ENCODE results near the gene SALL4. TPM values are rescaled to one million over a fixed set of nuclear protein-coding genes. Genes with fewer than 3 reads are reported as not detected.
"Not testable (repeated sequence)": the region's sequence is repeated elsewhere in the genome, so short reads cannot be mapped to it uniquely, and the experiment has no call there.

SALL4 gene
- total RNA-seq, 2 experiments from 2014 or later = 0.08 to 0.11 TPM

DNA sequence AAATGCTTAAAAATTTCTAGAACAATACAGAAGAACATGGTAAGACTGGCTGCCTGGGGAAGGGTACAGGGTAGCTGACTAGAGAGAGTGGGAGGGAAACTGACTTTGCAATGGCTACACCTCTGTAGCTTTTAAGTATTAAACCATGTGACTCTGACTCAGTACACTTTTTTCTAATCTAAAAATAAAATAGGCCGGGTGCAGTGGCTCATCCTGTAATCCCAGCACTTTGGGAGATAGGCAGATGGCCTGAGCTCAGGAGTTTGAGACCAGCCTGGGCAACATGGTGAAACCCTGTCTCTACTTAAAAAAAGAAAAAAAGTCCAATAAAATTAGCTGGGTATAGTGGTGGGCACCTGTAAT, 52.7 kb downstream of the SALL4 start:
- POLR2A ChIA-PET = no interaction called here
- no peak overlapping the region for H3K27ac Mint-ChIP-seq
- no peaks in the 10 kb centered on the region for H3K36me3 Mint-ChIP-seq

GRCh38 chr20:51747182-51747911, 55.0 kb downstream of the SALL4 start:
- H3K4me3 Mint-ChIP-seq = no peak overlapping the region
- no peak for ATAC-seq (ENCODE audit: low read depth)
- POLR2A ChIA-PET = no interaction called here
- peaks cover 4% of the 10 kb centered on the region for H3K27me3 Mint-ChIP-seq
- peaks cover 3% of the 10 kb centered on the region for H3K9me3 Mint-ChIP-seq
- no peak for DNase-seq
- H3K36me3 Mint-ChIP-seq = no peaks in the 10 kb centered on the region
- no peaks in the 10 kb centered on the region for H3K4me1 Mint-ChIP-seq
- no peak overlapping the region for H3K27ac Mint-ChIP-seq

More for the DNA sequence above, 52.7 kb downstream of the SALL4 start:
- Mint-ChIP-seq H3K4me1 (no peaks in the 10 kb centered on the region), H3K27me3 (peaks cover 4% of the 10 kb centered on the region), H3K4me3 (no peak overlapping the region), H3K9me3 (peaks cover 3% of the 10 kb centered on the region)
- ATAC-seq (ENCODE audit: low read depth) = no peak
- DNase-seq = no peak

- ATAC-seq (ENCODE audit: low read depth) (no peak), DNase-seq (no peak)
- POLR2A ChIA-PET = no interaction called here
- Mint-ChIP-seq H3K27ac (no peak overlapping the region), H3K9me3 (peaks cover 3% of the 10 kb centered on the region), H3K36me3 (no peaks in the 10 kb centered on the region), H3K4me3 (no peak overlapping the region), H3K4me1 (no peaks in the 10 kb centered on the region), H3K27me3 (peaks cover 3% of the 10 kb centered on the region)
These were observed 56.5 kb downstream of the SALL4 start for GRCh38 chr20:51745804-51746203.

GRCh38 chr20:51740838-51741237, 61.5 kb downstream of the SALL4 start:
- Mint-ChIP-seq H3K4me1 (no peaks in the 10 kb centered on the region), H3K27me3 (peaks cover 2% of the 10 kb centered on the region), H3K27ac (no peak overlapping the region), H3K9me3 (peaks cover 2% of the 10 kb centered on the region), H3K36me3 (no peaks in the 10 kb centered on the region), H3K4me3 (no peak overlapping the region)
- DNase-seq (no peak), ATAC-seq (ENCODE audit: low read depth) (no peak)
- POLR2A ChIA-PET = no interaction called here

- H3K4me3 Mint-ChIP-seq; H3K4me1 Mint-ChIP-seq; POLR2A ChIA-PET; H3K9me3 Mint-ChIP-seq; H3K27me3 Mint-ChIP-seq; H3K27ac Mint-ChIP-seq; ATAC-seq (ENCODE audit: low read depth); DNase-seq; H3K36me3 Mint-ChIP-seq: not testable (repeated sequence)
These were observed 62.0 kb downstream of the SALL4 start for GRCh38 chr20:51740308-51740707.

DNA sequence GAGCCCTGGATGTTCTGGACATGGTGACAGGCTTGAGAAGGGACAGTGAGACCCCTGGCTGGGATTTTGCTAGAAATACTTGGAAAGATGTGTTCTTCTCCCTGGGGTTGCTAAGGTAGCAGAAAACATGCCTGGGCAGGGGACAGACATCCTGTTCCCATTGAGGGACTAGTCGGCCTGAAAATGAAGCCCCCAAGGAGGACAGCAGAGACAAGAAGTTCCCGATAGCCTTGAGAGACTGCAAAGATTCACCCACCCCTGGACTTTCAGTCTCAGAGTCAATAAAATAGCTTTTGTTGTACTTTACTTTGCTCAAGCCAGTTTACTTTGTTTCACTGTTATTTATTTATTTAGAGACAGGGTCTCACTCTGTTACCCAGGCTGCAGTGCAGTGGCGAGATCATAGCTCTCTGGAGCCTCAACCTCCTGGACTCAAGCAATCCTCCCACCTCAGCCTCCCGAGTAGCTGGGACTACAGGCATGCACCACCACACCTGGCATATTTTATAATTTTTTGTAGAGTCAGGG, 62.5 kb downstream of the SALL4 start:
- Mint-ChIP-seq H3K36me3 (no peaks in the 10 kb centered on the region), H3K27ac (no peak overlapping the region), H3K9me3 (no peaks in the 10 kb centered on the region), H3K4me1 (no peaks in the 10 kb centered on the region), H3K4me3 (no peak overlapping the region), H3K27me3 (peaks cover 4% of the 10 kb centered on the region)
- ATAC-seq (ENCODE audit: low read depth) (no peak), DNase-seq (no peak)
- POLR2A ChIA-PET = no interaction called here

- Mint-ChIP-seq H3K4me3 (no peak overlapping the region), H3K27ac (no peak overlapping the region), H3K27me3 (peaks cover 4% of the 10 kb centered on the region), H3K9me3 (no peaks in the 10 kb centered on the region), H3K4me1 (no peaks in the 10 kb centered on the region), H3K36me3 (no peaks in the 10 kb centered on the region)
- ATAC-seq (ENCODE audit: low read depth) (no peak), DNase-seq (no peak)
- POLR2A ChIA-PET = no interaction called here
These were observed 63.4 kb downstream of the SALL4 start for GRCh38 chr20:51738877-51739447.

DNA sequence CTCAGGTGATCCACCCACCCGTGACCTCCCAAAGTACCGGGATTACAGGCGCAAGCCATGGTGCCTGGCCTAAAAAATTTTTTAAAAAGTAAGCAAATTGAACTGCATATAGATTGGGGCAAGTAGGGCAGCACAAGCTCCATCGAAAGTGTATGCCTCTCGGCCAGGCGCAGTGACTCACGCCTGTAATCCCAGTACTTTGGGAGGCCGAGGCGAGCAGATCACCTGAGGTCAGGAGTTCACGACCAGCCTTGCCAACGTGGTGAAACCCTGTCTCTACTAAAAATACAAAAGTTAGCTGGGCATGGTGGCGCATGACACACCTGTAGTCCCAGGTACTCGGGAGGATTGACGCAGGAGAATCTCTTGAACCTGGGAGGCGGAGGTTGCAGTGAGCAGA, 64.1 kb downstream of the SALL4 start:
- DNase-seq; H3K36me3 Mint-ChIP-seq; POLR2A ChIA-PET; H3K27me3 Mint-ChIP-seq; H3K4me3 Mint-ChIP-seq; ATAC-seq (ENCODE audit: low read depth); H3K9me3 Mint-ChIP-seq; H3K27ac Mint-ChIP-seq; H3K4me1 Mint-ChIP-seq: not testable (repeated sequence)

DNA sequence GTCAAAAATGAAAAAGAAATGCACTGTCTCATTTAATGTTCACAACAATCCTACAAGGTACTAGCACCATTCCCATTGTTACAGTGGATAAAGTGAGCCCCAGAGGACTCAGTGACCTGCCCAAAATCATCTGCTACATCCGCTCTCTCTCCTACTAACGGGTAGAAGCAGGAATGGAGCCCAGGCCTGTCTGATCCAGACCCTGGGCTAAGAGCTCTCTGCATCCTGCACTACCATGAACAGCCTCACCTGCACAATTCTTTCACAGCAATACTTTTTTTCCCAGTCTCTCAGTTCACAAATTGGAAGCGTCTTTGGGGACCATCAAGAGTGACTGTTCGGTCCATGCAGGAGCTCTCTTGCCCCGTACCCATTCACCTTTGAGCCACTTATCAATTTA, 65.4 kb downstream of the SALL4 start:
- no peak for DNase-seq
- Mint-ChIP-seq H3K9me3 (no peaks in the 10 kb centered on the region), H3K36me3 (no peaks in the 10 kb centered on the region), H3K27ac (no peak overlapping the region), H3K4me3 (no peak overlapping the region), H3K27me3 (peaks cover 4% of the 10 kb centered on the region), H3K4me1 (no peaks in the 10 kb centered on the region)
- ATAC-seq (ENCODE audit: low read depth) = no peak
- POLR2A ChIA-PET = no interaction called here

DNA sequence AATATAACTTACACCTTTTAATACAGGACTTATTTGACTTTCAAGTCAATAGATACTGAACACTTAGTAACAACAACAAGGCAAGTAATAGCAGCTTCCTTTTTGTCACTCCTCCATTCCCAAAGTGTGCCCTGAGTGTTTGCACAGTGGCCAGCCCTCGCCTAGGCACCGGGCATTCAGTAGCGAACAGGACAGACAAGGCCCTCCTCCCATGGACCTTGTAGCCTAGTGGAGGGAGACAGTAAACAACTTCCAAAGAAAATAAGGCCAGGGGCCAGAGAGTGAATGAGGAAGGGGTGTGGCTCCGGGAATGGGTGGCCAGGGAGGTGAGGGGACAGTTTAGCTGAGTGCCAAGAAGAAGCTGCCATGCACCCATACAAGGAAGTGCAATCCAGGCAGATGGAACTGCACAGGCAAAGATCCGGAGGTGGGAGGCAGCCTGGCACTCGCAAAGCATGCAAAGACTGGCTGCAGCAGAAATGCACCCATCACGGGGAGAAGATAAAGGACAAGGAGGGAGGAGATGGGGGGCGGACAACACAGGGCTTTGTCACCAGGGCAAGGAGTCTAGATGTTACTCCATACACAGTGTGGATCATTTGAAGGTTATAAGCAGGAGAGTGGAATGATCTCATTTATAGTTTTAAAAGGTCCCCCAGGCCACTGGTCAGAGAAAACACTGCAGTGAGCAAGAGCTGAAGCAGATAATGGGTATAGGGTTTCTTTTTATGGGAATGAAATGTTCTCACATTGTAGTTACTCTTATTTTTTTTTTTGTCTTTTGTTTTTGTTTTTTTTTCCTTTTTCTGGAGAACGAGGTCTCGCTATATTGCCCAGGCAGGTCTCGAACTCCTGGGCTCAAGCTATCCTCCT, 66.4 kb downstream of the SALL4 start:
- Mint-ChIP-seq H3K4me1 (no peaks in the 10 kb centered on the region), H3K36me3 (no peaks in the 10 kb centered on the region), H3K9me3 (no peaks in the 10 kb centered on the region), H3K4me3 (no peak overlapping the region), H3K27ac (no peak overlapping the region), H3K27me3 (peaks cover 6% of the 10 kb centered on the region)
- ATAC-seq (ENCODE audit: low read depth) = no peak
- no peak for DNase-seq
- POLR2A ChIA-PET = no interaction called here

GRCh38 chr20:51734876-51735720, 67.2 kb downstream of the SALL4 start:
- Mint-ChIP-seq H3K4me3 (no peak overlapping the region), H3K27ac (no peak overlapping the region), H3K27me3 (peaks cover 6% of the 10 kb centered on the region), H3K9me3 (no peaks in the 10 kb centered on the region), H3K4me1 (no peaks in the 10 kb centered on the region), H3K36me3 (no peaks in the 10 kb centered on the region)
- ATAC-seq (ENCODE audit: low read depth) (no peak), DNase-seq (no peak)
- POLR2A ChIA-PET = no interaction called here

DNA sequence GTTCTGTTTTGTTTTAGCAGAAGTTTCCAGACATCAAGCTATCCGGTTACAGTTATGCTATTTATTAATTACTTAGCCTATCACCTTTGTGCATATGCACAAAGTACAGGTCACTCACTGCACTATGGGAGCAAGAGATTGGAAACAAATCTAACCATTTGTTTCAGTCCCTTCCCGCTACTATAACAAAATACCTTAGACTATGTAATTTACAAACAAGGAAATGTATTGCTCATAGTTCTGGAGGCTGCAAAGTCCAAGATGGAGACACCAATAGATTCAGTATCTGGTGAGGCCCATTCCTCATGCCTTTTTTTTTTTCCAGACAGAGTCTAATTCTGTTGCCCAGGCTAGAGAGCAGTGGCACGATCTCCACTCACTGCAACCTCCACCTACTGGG, 69.3 kb downstream of the SALL4 start:
- no peak overlapping the region for H3K4me3 Mint-ChIP-seq
- H3K36me3 Mint-ChIP-seq = no peaks in the 10 kb centered on the region
- peaks cover 6% of the 10 kb centered on the region for H3K27me3 Mint-ChIP-seq
- no peak overlapping the region for H3K27ac Mint-ChIP-seq
- POLR2A ChIA-PET = no interaction called here
- no peaks in the 10 kb centered on the region for H3K9me3 Mint-ChIP-seq
- ATAC-seq (ENCODE audit: low read depth) (no peak), DNase-seq (no peak)
- H3K4me1 Mint-ChIP-seq = no peaks in the 10 kb centered on the region
